Activated B cell treated with CpG ODN at 0.5 μM for 24 hours (primary cell): ENCODE measurements around the gene MRPL23. TPM values are rescaled to one million over a fixed set of nuclear protein-coding genes. Genes with fewer than 3 reads are reported as not detected.

ENCODE experiments used
- ATAC-seq: fragments of 200-7000 bp; cut with Tn5 transposase; one replicate; pipeline ENCODE4 v1.10.0; 2021; ENCODE audit warnings: low read depth, mild to moderate bottlenecking, moderate library complexity
- CTCF ChIA-PET: fragments of 350-600 bp; sonication (Branson Sonifier 250); formaldehyde crosslinking; loops from one replicate; lab custom pipeline; 2021; ENCODE audit warnings: antibody characterized with exemption; lab: Charles Lee
- POLR2A ChIA-PET: fragments of 350-600 bp; sonication (Branson Sonifier 250); formaldehyde crosslinking; loops from one replicate; lab custom pipeline; 2021; ENCODE audit warnings: antibody characterized with exemption; lab: Charles Lee
- DNase-seq: peaks from one replicate; pipeline ENCODE4 v3.0.0; 2022
- H3K27ac Mint-ChIP-seq: one replicate; pipeline ENCODE4 v1.8.0; 2020; ENCODE audit warnings: mixed read lengths
- H3K27me3 Mint-ChIP-seq: one replicate; pipeline ENCODE4 v1.8.0; 2021; ENCODE audit warnings: mixed read lengths
- H3K36me3 Mint-ChIP-seq: one replicate; pipeline ENCODE4 v1.8.0; 2021; ENCODE audit warnings: low read depth, mixed read lengths
- H3K4me1 Mint-ChIP-seq: one replicate; pipeline ENCODE4 v1.8.0; 2021; ENCODE audit warnings: mixed read lengths
- H3K4me3 Mint-ChIP-seq: one replicate; pipeline ENCODE4 v1.8.0; 2020; ENCODE audit warnings: mild to moderate bottlenecking, mixed read lengths
- H3K9me3 Mint-ChIP-seq: one replicate; pipeline ENCODE4 v1.8.0; 2020; ENCODE audit warnings: mixed read lengths
- CTCF ChIP-seq: fragments of 200-600 bp; IDR thresholded peaks from one replicate; pipeline ENCODE4 v1.8.0; 2022; ENCODE audit warnings: antibody characterized with exemption, mild to moderate bottlenecking
- intact Hi-C: fragments of 100-400 bp; cut with micrococcal nuclease; formaldehyde crosslinking; loops from one replicate; pipeline ENCODE4 v1.15.1; 2024
- total RNA-seq: library from RNA; stranded (reverse); gene quantifications from 2 replicates; pipeline ENCODE4 v1.2.3, GENCODE V29; 2022

Gene MRPL23
- total RNA-seq, 1 donor from 2014 or later = 89.8 TPM

- CTCF ChIA-PET = no interaction called here
- POLR2A ChIA-PET = no interaction called here
- ATAC-seq (no peak), DNase-seq (no peak)
- Mint-ChIP-seq H3K36me3 (no peaks in the 10 kb centered on the region), H3K4me3 (no peak overlapping the region), H3K4me1 (no peaks in the 10 kb centered on the region), H3K27ac (no peak overlapping the region), H3K9me3 (no peaks in the 10 kb centered on the region), H3K27me3 (no peaks in the 10 kb centered on the region)
- intact Hi-C loops = no loop called here
- no peak for TF ChIP-seq CTCF
Measured at GRCh38 chr11:1988667-1989317, 41.7 kb downstream of the MRPL23 start.

DNA sequence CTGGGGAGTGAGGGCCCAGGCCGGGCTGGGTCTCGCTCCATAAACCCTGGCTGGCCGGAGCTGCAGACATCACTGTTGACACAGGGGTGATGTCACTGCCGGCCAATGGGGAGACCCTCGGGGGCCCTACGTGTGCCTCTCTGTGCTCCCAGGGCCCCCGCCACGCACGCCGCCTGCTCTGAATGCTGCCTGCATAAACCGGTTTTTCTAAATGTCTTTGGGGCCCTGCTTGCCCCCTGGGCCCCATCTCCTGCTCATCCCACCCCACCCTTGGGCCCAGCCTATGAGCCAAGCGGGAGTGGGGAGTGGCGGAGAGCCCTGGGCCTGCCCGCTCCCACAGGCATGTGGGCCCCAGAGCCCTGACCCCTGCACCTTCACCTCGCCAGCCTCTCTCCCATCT lies 42.8 kb downstream of the MRPL23 start:
- H3K4me3 Mint-ChIP-seq = no peak overlapping the region
- no peak for TF ChIP-seq CTCF
- no peaks in the 10 kb centered on the region for H3K4me1 Mint-ChIP-seq
- no peaks in the 10 kb centered on the region for H3K27me3 Mint-ChIP-seq
- intact Hi-C loops = no loop called here
- ChIA-PET CTCF (no interaction called here), POLR2A (no interaction called here)
- ATAC-seq (no peak), DNase-seq (no peak)
- H3K9me3 Mint-ChIP-seq = no peaks in the 10 kb centered on the region
- no peak overlapping the region for H3K27ac Mint-ChIP-seq
- no peaks in the 10 kb centered on the region for H3K36me3 Mint-ChIP-seq

GRCh38 chr11:1990872-1991578 lies 43.9 kb downstream of the MRPL23 start:
- Mint-ChIP-seq H3K27ac (no peak overlapping the region), H3K36me3 (no peaks in the 10 kb centered on the region), H3K9me3 (no peaks in the 10 kb centered on the region), H3K4me1 (no peaks in the 10 kb centered on the region), H3K4me3 (no peak overlapping the region), H3K27me3 (no peaks in the 10 kb centered on the region)
- no peak for DNase-seq
- no peak for TF ChIP-seq CTCF
- ChIA-PET POLR2A (no interaction called here), CTCF (no interaction called here)
- intact Hi-C loops = no loop called here
- ATAC-seq = no peak

- no peaks in the 10 kb centered on the region for H3K9me3 Mint-ChIP-seq
Measured at GRCh38 chr11:1992111-1992510, 45.0 kb downstream of the MRPL23 start.

More at GRCh38 chr11:1992111-1992510, 45.0 kb downstream of the MRPL23 start:
- CTCF ChIA-PET = interaction anchor here (0.7 kb wide), 1 partner anchor 159 kb away, joined by 3 read pairs; no protein-coding TSS in a partner anchor
- POLR2A ChIA-PET = no interaction called here
- DNase-seq = no peak
- no peaks in the 10 kb centered on the region for H3K27me3 Mint-ChIP-seq
- H3K4me3 Mint-ChIP-seq = no peak overlapping the region
- H3K36me3 Mint-ChIP-seq = no peaks in the 10 kb centered on the region
- no peak for TF ChIP-seq CTCF
- intact Hi-C loops = no loop called here
- H3K27ac Mint-ChIP-seq = no peak overlapping the region
- no peak for ATAC-seq
- H3K4me1 Mint-ChIP-seq = no peaks in the 10 kb centered on the region
